A673 (cell line): ENCODE measurements around the gene MRPL43.

Experiments
- EZH2 ChIP-seq: fragments of 200-600 bp; sonication (generic); IDR thresholded peaks from 2 replicates; pipeline ENCODE4 v1.6.1; 2017; ENCODE audit warnings: borderline replicate concordance, low read depth, mild to moderate bottlenecking, mixed read lengths, antibody characterized with exemption, low read length; ENCODE audit not compliant: poor library complexity, severe bottlenecking
- TF ChIP-seq, protein P1 (sequence below): fragments of 300-800, 200-600 bp; sonication (generic); conservative IDR thresholded peaks from 2 replicates; pipeline ENCODE4 v1.5.1; 2017; ENCODE audit warnings: low read depth, mild to moderate bottlenecking, antibody characterized with exemption, low read length, moderate library complexity, mixed read lengths

DNA sequence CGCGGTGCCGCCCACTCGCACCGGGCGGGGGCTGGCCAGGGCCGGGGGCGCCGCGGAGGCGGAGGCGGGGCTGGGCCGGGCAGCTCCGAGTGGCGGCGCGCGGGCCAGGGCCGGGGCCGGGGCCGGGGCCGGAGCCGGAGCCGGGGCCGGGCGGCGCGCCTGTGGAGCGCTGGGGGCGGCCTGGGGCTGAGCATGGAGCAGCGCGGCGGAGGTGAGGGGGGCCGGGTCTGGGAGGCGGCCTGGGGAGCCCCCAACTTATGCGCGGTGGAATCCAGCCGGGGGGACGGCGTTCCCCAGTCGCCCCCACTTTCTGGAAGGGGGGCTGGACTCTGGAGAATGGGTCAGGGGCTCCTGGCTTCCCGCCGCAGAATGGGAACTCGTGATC, 12.4 kb upstream of the MRPL43 start, which contains the start of gene LZTS2:
- TF ChIP-seq EZH2 = no peak
- TF ChIP-seq, protein P1, sequence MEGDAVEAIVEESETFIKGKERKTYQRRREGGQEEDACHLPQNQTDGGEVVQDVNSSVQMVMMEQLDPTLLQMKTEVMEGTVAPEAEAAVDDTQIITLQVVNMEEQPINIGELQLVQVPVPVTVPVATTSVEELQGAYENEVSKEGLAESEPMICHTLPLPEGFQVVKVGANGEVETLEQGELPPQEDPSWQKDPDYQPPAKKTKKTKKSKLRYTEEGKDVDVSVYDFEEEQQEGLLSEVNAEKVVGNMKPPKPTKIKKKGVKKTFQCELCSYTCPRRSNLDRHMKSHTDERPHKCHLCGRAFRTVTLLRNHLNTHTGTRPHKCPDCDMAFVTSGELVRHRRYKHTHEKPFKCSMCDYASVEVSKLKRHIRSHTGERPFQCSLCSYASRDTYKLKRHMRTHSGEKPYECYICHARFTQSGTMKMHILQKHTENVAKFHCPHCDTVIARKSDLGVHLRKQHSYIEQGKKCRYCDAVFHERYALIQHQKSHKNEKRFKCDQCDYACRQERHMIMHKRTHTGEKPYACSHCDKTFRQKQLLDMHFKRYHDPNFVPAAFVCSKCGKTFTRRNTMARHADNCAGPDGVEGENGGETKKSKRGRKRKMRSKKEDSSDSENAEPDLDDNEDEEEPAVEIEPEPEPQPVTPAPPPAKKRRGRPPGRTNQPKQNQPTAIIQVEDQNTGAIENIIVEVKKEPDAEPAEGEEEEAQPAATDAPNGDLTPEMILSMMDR = no peak
